GM19351 (cell line): ENCODE data around the gene FBLN5.
"Not testable (repeated sequence)": the region's sequence is repeated elsewhere in the genome, so short reads cannot be mapped to it uniquely, and the experiment has no call there.

Experiments
- ATAC-seq: cut with Tn5 transposase; IDR thresholded peaks from one replicate; pipeline ENCODE4 v1.9.1; 2021; ENCODE audit warnings: mild to moderate bottlenecking, moderate library complexity; ENCODE audit not compliant: unreplicated experiment

The FBLN5 gene

GRCh38 chr14:91911474-91912032, 35.9 kb downstream of the FBLN5 start:
- peak; percentile 53 for ATAC-seq

GRCh38 chr14:91910196-91910595, 37.3 kb downstream of the FBLN5 start:
- no peak for ATAC-seq

GRCh38 chr14:91906374-91906773, 41.1 kb downstream of the FBLN5 start:
- no peak for ATAC-seq

- no peak for ATAC-seq
These were observed 42.4 kb downstream of the FBLN5 start for GRCh38 chr14:91904956-91905645.

GRCh38 chr14:91904483-91904882, 43.0 kb downstream of the FBLN5 start:
- no peak for ATAC-seq

GRCh38 chr14:91903070-91903469, 44.4 kb downstream of the FBLN5 start:
- no peak for ATAC-seq

GRCh38 chr14:91902336-91902735, 45.2 kb downstream of the FBLN5 start:
- ATAC-seq, result no peak

GRCh38 chr14:91901449-91902226, 45.9 kb downstream of the FBLN5 start:
- ATAC-seq, result no peak

GRCh38 chr14:91899806-91900205, 47.7 kb downstream of the FBLN5 start:
- no peak for ATAC-seq

- ATAC-seq, result no peak
These were observed 48.3 kb downstream of the FBLN5 start for GRCh38 chr14:91899213-91899612.

- no peak for ATAC-seq
These were observed 49.1 kb downstream of the FBLN5 start for GRCh38 chr14:91898372-91898771.

- ATAC-seq, result not testable (repeated sequence)
These were observed 49.8 kb downstream of the FBLN5 start for GRCh38 chr14:91897716-91898115.

GRCh38 chr14:91897106-91897701, 50.3 kb downstream of the FBLN5 start:
- ATAC-seq, result no peak

GRCh38 chr14:91896419-91896818, 51.1 kb downstream of the FBLN5 start:
- no peak for ATAC-seq

- no peak for ATAC-seq
These were observed 53.8 kb downstream of the FBLN5 start for GRCh38 chr14:91893669-91894068.

GRCh38 chr14:91893007-91893406, 54.5 kb downstream of the FBLN5 start:
- ATAC-seq, result peak; percentile 79

GRCh38 chr14:91891721-91892220, 55.7 kb downstream of the FBLN5 start:
- no peak for ATAC-seq

- ATAC-seq, result no peak
These were observed 56.4 kb downstream of the FBLN5 start for GRCh38 chr14:91891101-91891500.

- ATAC-seq, result no peak
These were observed 57.2 kb downstream of the FBLN5 start for GRCh38 chr14:91890291-91890749.

GRCh38 chr14:91889477-91890211, 57.9 kb downstream of the FBLN5 start:
- no peak for ATAC-seq
